ENCODE data around the gene NELL2. TPM values are rescaled to one million over a fixed set of nuclear protein-coding genes. Genes with fewer than 3 reads are reported as not detected.

Gene NELL2
- total RNA-seq, 4 donors from 2014 or later = 4.7 to 20.5 (median 9.3) TPM

DNA sequence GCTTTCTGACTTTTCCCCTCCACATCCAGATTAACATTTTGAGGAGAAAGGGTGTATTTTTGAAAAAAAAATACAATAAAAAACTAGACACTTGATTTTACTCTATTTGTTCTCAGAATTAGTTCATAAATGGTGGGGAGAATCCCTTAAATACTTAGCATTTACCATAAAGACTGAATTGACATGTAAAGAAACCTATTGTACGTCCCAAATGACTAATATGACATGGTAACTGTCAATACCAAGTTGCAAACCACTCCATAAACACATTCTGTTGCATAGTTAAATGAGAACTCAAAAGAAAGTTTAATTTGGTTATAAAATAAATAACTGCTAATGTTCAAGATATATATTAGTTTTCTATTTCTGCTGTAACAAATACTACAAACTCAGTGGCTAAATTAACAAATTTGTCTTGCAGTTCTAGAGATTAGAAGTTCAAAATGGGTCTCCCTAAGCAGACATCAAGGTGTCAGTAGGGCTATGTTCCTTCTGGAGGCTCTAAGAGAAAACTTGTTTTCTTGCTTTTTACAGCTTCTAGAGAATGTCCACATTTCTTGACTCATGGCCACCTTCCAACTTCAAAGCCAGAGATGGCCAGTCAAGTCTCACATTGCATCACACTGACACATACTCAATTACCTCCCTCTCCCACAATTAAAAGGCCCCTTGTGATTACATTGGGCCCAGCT lies 16.0 kb downstream of the NELL2 start:
- TF ChIP-seq, protein P1, sequence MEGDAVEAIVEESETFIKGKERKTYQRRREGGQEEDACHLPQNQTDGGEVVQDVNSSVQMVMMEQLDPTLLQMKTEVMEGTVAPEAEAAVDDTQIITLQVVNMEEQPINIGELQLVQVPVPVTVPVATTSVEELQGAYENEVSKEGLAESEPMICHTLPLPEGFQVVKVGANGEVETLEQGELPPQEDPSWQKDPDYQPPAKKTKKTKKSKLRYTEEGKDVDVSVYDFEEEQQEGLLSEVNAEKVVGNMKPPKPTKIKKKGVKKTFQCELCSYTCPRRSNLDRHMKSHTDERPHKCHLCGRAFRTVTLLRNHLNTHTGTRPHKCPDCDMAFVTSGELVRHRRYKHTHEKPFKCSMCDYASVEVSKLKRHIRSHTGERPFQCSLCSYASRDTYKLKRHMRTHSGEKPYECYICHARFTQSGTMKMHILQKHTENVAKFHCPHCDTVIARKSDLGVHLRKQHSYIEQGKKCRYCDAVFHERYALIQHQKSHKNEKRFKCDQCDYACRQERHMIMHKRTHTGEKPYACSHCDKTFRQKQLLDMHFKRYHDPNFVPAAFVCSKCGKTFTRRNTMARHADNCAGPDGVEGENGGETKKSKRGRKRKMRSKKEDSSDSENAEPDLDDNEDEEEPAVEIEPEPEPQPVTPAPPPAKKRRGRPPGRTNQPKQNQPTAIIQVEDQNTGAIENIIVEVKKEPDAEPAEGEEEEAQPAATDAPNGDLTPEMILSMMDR (IDR thresholded peaks at IDR 0.05) = no peak
- TF ChIP-seq EP300 (IDR thresholded peaks at IDR 0.05) (no peak), POLR2A (IDR thresholded peaks at IDR 0.05) (no peak), POLR2AphosphoS5 (IDR thresholded peaks at IDR 0.05) (no peak)
- WGBS = 87% methylated on average over 1 of the region's 1 CpG
- no peak for DNase-seq (ENCODE audit: low spot score in 2 of 2)
- no peaks in the 10 kb centered on the region for H3K9me3 ChIP-seq
- H3K27me3 ChIP-seq = no peaks in the 10 kb centered on the region
- H3K27ac ChIP-seq = no peak overlapping the region
- H3K4me1 ChIP-seq = no peaks in the 10 kb centered on the region
- H3K4me3 ChIP-seq = no peak overlapping the region
- H3K36me3 ChIP-seq = no peaks in the 10 kb centered on the region

DNA sequence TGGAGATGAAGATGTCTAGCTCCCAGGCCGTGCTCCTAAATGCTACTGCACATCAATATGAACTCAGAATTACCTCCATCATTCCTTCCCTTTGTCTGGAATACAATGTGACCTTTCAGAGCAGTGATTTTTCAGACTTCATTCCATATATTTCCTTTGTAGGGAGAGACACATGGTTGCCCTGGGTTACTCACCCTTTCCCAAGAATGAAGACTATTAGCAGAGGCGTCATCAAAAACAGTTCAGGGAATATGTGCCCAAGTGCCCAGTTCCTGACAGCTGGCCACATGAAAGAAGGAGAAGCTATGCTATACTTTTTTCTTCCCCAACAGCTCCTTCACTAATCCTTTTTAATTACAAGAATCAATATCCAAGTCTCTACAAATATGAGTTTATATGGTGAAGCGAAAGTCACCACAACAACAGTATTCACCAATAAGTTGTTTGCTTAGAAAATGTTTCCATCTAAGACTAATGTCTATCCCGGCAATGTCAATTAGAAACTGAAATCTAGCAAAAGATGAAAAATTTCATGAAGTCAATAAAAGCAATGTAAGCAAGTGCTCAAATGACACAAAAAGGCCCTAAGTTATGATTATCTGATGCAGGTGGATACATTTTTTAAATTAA lies 17.8 kb downstream of the NELL2 start:
- Histone ChIP-seq H3K27ac (no peak overlapping the region), H3K9me3 (no peaks in the 10 kb centered on the region), H3K27me3 (no peaks in the 10 kb centered on the region), H3K36me3 (no peaks in the 10 kb centered on the region), H3K4me3 (no peak overlapping the region), H3K4me1 (no peaks in the 10 kb centered on the region)
- no peak for TF ChIP-seq EP300 (IDR thresholded peaks at IDR 0.05)
- TF ChIP-seq, protein P1 (IDR thresholded peaks at IDR 0.05) = no peak
- TF ChIP-seq POLR2AphosphoS5 (IDR thresholded peaks at IDR 0.05) = no peak
- TF ChIP-seq POLR2A (IDR thresholded peaks at IDR 0.05) = no peak
- WGBS = 90% methylated on average over 4 of the region's 4 CpGs
- no peak for DNase-seq (ENCODE audit: low spot score in 2 of 2)

DNA sequence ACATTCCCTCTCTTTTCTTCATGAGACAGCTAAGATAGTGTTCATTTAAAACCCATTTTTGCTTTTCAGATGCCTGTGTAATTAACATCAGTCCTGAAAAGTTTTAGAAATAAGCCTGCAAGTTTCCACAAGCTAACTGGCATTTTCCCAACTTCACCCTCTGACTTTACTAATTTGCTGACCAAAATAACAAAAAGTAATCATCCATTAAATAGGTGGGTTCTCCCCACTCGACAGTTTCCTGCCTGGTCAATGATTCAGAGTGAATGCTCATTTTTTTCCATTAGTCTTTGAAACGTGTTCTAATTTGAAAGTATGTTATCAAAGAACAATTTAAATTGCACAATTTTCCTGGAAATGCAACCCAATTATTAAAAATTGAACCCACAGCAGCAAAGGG lies 23.6 kb downstream of the NELL2 start:
- H3K27ac ChIP-seq = no peak overlapping the region
- 19% methylated on average over 2 of the region's 2 CpGs for WGBS

DNA sequence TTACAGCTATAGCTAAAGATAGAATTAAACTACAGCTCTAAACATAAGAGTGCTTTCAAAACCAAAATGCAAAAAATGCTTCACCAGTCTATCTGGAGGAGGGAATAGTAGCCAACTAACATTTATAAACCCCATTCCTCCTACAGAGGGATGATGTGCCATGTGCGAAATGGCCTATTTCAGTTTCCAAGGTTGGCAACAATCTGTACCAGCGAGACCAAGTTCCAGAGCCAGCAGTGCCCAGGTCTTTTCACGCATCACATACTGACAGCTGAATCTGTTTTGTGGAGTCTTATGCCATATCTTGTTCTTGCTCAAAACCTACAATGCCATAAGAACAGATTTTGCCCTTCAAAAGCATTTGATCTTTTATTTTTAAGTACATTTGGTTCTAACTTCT lies 24.5 kb downstream of the NELL2 start:
- no peaks in the 10 kb centered on the region for H3K36me3 ChIP-seq
- H3K4me1 ChIP-seq = peaks cover 13% of the 10 kb centered on the region
- H3K27ac ChIP-seq = no peak overlapping the region
- no peaks in the 10 kb centered on the region for H3K9me3 ChIP-seq
- no peak for TF ChIP-seq EP300 (IDR thresholded peaks at IDR 0.05)
- TF ChIP-seq POLR2A (IDR thresholded peaks at IDR 0.05) = no peak
- no peak for TF ChIP-seq POLR2AphosphoS5 (IDR thresholded peaks at IDR 0.05)
- 75% methylated on average over 3 of the region's 3 CpGs for WGBS
- H3K27me3 ChIP-seq = no peaks in the 10 kb centered on the region
- DNase-seq (ENCODE audit: low spot score in 2 of 2) = no peak
- H3K4me3 ChIP-seq = no peak overlapping the region

More for the DNA sequence above, 23.6 kb downstream of the NELL2 start:
- TF ChIP-seq POLR2A (IDR thresholded peaks at IDR 0.05) (no peak), EP300 (IDR thresholded peaks at IDR 0.05) (no peak), POLR2AphosphoS5 (IDR thresholded peaks at IDR 0.05) (no peak)
- TF ChIP-seq, protein P1 (IDR thresholded peaks at IDR 0.05) = no peak
- Histone ChIP-seq H3K9me3 (no peaks in the 10 kb centered on the region), H3K4me1 (peaks cover 5% of the 10 kb centered on the region), H3K4me3 (no peak overlapping the region), H3K36me3 (no peaks in the 10 kb centered on the region), H3K27me3 (no peaks in the 10 kb centered on the region)
- no peak for DNase-seq (ENCODE audit: low spot score in 2 of 2)

DNA sequence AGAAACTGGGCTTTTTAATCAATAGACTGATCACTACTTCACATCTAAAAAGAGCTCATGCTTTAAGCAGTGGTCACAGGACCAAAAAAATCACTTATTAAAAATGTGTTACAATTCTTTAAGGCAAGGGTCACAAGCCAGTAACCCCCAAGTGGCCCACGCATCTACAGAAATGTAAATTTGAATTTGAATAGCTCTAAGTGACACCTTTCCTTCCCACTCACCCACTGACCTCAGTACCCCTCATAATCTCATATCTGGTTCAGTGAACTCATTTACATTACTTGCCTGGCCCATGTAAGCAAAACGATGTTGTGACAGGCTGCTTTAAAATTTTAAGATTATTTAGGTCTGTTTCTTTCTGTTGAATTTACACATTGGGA lies 27.4 kb downstream of the NELL2 start:
- TF ChIP-seq, protein P1 (IDR thresholded peaks at IDR 0.05) = no peak
- no peak for TF ChIP-seq POLR2A (IDR thresholded peaks at IDR 0.05)
- no peak for TF ChIP-seq POLR2AphosphoS5 (IDR thresholded peaks at IDR 0.05)
- TF ChIP-seq EP300 (IDR thresholded peaks at IDR 0.05) = no peak
- Histone ChIP-seq H3K27me3 (no peaks in the 10 kb centered on the region), H3K4me3 (no peak overlapping the region), H3K4me1 (peaks cover 17% of the 10 kb centered on the region), H3K9me3 (no peaks in the 10 kb centered on the region), H3K36me3 (no peaks in the 10 kb centered on the region), H3K27ac (no peak overlapping the region)
- no peak for DNase-seq (ENCODE audit: low spot score in 2 of 2)
- WGBS = 76% methylated on average over 2 of the region's 2 CpGs

Measured in suprapubic skin (tissue), 4 donors.